Head of caudate nucleus (tissue), 42 donors: ENCODE results near the gene RNU5B-1.

ENCODE experiments used
- DNase-seq, 42 donors: peaks; one replicate each; pipeline versions ENCODE4 v3.0.0 to v3.0.0-alpha.2; 2020 to 2021; ENCODE audit warnings: mixed read lengths in 7 of 42
- intact Hi-C: fragments of 100-400 bp; cut with DNase I; formaldehyde crosslinking; loops from one replicate; pipeline ENCODE4 v1.15.0; 2022

Gene RNU5B-1

GRCh38 chr15:65318870-65319356, 14.4 kb downstream of the RNU5B-1 start:
- intact Hi-C loops, result loop anchor here (2.0 kb wide), 1 partner anchor 66 kb away; no protein-coding TSS in a partner anchor
- peak; percentile 62 to 95 (median 86) for DNase-seq

GRCh38 chr15:65323071-65323511, 18.6 kb downstream of the RNU5B-1 start:
- peak in 29 of 42 donors; percentile 12 to 61 (median 32) for DNase-seq

GRCh38 chr15:65326117-65326526, 21.6 kb downstream of the RNU5B-1 start:
- intact Hi-C loops, result no loop called here
- DNase-seq, result peak in 41 of 42 donors; percentile 30 to 84 (median 63)

More at GRCh38 chr15:65323071-65323511, 18.6 kb downstream of the RNU5B-1 start:
- intact Hi-C loops, result no loop called here

GRCh38 chr15:65326818-65327217, 22.3 kb downstream of the RNU5B-1 start:
- DNase-seq, result no peak
- intact Hi-C loops, result no loop called here

DNA sequence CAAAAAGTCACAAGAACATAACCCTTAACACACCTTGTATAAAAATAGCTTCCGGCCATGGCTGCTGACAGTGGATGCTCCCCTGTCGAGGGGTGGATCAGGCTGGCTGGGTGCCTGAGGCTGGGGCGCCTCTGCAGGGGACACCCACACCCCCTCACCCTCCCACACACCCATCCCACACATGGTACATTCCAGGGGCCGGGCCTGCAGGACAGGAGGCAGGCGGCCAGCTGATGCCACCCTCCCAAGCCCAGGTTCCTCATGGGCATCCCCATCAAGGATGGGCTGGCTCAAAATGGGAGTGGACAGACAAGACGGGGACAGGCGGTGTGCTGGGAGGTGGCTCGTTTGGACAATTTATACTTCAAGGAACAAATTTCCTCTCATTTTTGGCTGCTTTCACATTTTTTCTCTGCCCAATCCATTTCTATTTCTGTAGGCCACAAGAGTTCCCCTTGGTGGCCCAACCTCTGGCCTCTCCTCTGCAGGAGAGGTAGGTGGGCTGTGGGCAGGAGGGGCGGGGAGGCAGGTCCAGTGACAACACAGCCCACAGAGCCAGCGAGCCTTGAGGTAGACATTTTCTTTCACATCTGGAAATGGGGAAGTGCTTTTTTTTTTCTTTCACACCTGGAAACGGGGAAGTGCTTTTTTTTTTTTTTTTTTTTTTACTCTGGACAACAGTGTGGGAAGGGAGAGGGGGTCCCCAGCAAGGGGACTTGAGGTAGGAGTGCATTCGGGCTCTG, 23.3 kb downstream of the RNU5B-1 start:
- no peak for DNase-seq
- intact Hi-C loops, result no loop called here

DNA sequence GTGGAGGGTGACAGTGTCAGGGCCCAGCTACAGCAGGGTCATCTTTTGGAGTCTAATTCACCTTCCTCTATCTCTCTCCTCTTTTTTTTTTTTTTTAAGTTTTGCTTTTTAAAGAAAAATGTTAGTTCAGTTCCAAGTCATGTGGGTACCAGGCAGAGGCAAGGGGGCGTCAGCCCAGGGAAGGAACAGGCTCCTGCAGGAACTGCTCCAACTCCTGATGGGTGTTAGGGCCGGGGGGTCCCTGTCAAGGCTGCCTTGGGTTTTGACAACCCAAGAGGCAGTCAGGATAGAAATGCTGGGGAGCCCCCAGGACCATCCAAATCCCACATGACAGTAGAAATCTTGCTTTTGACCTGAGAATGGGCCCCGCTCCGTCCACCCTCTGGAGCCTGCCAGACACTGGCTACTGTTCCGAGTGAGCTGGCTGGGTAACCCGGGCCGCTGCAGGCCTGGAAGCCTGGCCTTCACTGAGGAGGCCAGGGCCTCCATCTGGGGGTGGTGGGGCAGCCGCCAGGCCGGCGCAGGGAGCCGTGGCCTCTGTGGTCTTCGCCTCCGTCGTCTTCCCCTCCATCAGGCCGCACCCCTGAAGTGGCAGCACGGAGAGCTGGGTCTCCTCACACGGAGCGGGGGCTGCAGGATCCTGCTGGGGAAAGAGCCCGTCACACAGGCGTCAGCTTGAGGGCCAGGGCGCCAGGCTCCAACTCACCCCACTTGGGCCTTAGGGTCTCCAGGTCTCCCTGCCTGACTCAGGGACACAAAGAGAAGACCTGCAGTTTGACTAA, 24.2 kb downstream of the RNU5B-1 start:
- intact Hi-C loops, result no loop called here
- no peak for DNase-seq

DNA sequence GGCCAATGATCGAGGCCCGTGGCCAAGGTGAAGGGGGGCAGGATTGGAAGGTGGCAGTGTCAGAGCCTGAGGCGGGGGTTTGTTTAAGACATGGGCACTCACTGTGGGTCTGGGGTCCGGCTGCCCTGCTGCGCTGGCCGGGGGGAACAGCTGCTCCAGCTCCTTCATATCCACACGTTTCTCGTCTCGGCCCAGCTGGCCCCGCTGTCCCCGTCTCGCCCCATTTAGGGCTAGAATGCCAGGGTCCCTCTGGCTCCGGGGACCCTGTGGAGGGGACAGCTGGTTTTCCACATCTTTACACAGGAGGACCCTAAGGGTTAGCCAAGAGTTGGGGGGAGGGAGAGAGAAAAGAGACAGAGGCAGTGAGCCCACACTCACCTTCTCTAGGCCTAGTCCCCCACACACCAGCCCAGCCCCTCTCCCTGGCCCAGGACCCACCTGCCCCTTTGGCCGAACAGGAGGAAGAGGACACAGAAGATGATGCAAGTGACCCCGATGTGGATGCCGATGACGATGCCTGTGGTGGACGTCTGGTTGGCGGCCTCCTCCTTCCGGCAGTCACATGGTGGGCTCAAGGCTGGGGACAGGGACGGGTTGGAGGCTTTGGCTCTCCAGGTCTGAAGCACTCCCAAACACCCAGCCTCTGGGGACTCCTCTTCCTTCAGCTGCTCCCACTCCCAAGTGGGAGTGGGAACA, 25.0 kb downstream of the RNU5B-1 start:
- intact Hi-C loops, result no loop called here
- DNase-seq, result no peak

DNA sequence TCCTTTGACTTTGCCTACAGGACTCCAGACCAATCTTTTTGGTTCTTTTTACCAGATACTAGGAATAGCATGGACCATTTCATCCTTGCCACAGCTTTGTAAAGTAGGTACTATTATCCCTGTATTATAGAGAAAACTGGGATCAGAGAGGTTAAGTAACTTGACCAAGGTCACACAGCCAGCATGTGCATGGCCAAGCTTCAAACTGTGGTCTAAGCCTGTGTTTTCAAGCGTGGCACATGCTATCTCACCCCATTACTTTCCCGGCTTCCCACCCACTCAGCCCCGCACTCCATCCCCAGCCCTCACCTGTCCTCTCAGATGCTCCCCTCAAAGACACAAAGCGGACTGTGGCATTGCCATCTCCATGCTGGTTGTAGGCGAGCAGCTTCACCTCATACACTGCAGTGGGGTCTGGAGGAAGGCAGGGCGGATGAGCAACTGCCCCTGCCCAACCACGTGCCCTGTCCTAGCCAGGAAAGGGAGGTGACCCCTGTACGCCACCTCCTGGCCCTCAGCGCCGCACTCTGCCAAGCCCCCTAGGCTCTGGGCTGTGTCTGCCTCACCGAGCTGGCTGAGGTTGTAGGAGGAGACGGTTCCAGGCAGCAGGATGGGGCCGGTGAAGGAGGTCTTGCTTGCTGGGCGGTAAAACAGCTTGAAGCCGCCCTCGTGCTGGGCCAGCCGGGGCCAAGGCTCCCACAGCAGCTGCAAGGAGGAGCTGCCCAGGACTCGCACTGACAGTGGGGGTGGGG, 25.7 kb downstream of the RNU5B-1 start:
- intact Hi-C loops, result no loop called here

DNA sequence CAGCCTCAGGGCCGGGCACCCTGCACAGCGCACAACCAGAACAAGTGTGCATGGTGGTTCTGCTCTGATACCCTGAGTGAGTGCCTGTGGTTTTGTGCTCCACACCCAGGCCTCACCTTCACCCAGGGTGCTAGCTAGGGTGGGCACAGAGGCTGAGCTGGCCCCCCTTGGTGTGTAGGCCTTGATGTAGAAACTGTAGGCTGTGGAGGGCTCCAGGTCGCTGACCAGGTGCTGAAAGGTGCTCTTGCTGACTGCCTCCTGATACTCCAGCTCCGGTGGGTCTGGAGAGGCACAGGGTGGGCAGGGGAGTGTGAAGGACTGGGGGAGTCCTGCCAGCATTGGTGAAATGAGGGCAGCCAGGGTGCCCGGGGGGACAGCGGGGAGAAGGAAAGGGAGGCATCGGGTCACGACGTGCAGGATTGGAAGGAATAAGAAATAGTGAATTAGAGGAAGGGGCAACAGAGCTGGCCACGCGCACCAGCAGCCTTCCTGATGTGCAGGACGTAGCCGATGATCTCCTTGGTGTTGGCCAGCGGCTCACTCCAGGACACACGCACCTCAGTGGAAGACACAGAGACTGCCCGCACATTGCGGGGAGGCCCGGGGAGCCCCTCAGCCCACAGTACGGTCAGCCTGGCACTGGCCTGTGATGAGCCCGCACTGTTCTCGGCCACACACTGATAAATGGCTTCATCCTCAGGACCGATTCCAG, 26.6 kb downstream of the RNU5B-1 start:
- no peak for DNase-seq

More for the DNA sequence above, 25.7 kb downstream of the RNU5B-1 start:
- DNase-seq, result no peak

DNA sequence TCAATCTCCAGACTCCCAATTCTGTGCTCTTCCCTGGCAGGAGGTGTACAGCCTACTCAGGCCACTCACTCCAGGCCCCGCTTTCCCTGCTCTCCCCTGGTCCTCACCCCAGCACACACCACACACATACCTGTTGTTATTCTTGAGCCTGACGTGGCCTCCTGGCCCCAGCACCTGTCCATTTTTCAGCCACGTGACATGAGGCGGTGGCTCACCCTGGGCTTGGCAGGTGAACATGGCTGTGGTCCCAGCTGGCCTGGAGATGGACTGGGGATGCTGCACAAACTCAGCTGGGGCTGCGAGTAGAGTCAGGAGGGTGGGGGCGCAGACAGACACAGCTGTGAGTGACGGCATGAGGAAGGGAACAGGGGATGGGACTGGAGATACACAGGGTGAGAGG, 27.3 kb downstream of the RNU5B-1 start:
- intact Hi-C loops, result no loop called here
- no peak for DNase-seq

More for the DNA sequence above, 26.6 kb downstream of the RNU5B-1 start:
- intact Hi-C loops, result no loop called here

- intact Hi-C loops, result no loop called here
- no peak for DNase-seq
Measured at GRCh38 chr15:65332391-65333147, 28.1 kb downstream of the RNU5B-1 start.

DNA sequence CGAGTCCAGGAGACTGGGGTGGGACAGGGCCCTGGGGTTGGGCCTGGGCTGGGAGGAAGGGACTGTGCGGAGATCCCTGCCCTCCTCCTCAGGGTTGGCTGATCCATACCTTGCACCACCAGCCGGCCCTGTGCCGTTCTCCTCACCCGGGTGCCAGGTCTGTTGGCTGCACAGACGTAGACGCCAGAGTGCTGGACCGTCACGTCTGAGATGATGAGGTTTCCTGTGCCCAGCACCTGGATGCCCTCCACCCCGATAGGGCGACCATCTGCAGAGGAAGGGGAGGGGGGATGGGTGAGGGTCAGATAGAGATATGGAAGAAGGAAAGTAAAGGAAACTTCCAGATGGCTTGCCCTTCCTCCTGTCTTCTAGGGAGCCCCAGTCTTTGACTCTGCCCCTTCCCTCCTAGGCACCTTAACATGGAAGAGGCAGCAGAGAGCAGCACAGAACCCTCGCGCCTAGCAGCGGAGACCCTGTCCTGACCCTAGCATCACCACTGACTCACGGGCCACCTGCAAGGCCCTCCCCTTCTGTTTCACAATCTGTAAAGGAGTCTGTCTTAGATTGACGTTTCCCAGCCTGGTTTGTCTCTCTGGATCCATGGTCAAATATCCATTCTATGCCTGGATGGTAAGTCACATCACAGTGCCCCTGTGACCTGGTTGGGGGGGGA, 28.8 kb downstream of the RNU5B-1 start:
- intact Hi-C loops, result no loop called here

DNA sequence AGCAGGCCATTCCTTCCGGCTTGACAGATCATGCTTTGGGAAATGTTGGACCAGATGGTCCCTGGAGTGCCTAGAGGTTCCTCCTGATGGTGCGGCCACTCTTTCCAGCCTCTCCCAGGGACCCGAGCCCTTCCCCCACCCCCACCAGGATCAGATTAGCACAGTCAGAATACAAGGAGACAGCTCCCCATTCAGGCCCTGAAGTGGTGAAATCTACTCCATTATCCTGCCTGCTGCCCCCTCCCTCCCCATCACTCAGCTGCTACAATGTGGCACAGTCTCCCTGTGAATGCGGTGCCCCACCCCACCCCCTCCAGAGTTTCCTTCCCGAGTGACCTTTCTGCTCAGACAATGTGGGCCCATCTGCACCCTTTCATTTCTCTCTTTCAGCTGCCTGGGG, 29.4 kb downstream of the RNU5B-1 start:
- intact Hi-C loops, result no loop called here
- DNase-seq, result peak in 2 of 42 donors; percentile 16 to 20

More for the DNA sequence above, 28.8 kb downstream of the RNU5B-1 start:
- DNase-seq, result no peak

- intact Hi-C loops, result no loop called here
- no peak for DNase-seq
Measured at GRCh38 chr15:65334586-65335231, 30.2 kb downstream of the RNU5B-1 start.

DNA sequence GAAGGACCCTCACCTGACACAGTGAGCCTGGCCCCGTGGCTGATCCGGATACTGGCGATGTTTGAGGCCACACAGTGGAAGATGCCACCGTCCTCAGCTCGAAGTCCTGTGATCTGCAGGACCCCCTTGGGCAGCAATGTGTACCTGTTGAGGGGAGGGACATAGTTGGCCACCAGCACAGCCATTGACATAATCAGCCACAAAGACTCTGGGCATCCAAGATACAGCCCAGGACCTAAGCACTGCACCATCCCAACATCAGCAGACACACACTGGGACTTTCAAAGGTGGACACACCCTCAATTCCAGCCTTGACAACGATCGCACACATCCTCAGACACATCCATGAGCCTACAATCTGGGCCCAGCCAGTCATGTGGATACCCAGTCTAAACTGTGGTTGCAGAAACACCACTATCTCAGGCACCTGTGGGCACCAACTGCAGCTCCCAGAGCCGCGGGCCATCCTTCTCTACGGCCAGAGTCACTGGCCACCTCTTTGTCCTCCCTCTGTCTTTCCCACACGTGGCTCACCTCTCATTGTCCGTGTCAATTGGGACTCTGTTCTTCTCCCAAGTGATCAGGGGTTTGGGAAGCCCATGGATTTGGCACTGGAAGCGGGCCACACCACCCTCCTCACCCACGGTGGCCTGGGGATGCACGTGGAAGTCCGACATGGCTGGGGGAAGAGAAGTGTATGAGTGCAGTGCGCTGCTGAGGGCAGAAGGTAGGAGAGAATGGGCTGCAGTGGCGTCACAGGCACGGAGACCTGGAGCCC, 31.0 kb downstream of the RNU5B-1 start:
- intact Hi-C loops, result no loop called here
- no peak for DNase-seq
